ENCODE measurements around the gene ATF6B. TPM values are rescaled to one million over a fixed set of nuclear protein-coding genes. Genes with fewer than 3 reads are reported as not detected.
A peak's percentile ranks its signal among the peaks of the same experiment; 100 is the strongest.

ATF6B gene
- total and polyA plus RNA-seq, 2 of the 13 experiments (the other 11 are each of a cell fraction or from before 2014, with no cell fraction given), result 18.1 to 44.0 TPM

GRCh38 chr6:32174416-32174815 is 46.4 kb upstream of the ATF6B start (continued):
- TF ChIP-seq ZBTB14 (CRISPR knock-in tag; IDR thresholded peaks at IDR 0.05) (no peak), SOX5 (CRISPR knock-in tag; IDR thresholded peaks at IDR 0.05; ENCODE audit: borderline replicate concordance) (peak; percentile 83), ZMYM4 (CRISPR knock-in tag; IDR thresholded peaks at IDR 0.05) (peak; percentile 21; the same call in 1 of the 2 replicates), SMC3 (IDR thresholded peaks at IDR 0.05; ENCODE audit: low read length) (no peak), TEAD3 (CRISPR knock-in tag; optimal IDR thresholded peaks at IDR 0.05; ENCODE audit: borderline replicate concordance) (peak; percentile 13), SOX13 (IDR thresholded peaks at IDR 0.05) (no peak), SOX13 (CRISPR knock-in tag; conservative IDR thresholded peaks at IDR 0.05 in 1 of 2, IDR thresholded peaks at IDR 0.05 in 1 of 2) (peak in 1 of 2 experiments; percentile 77; a peak in 2 of 4 replicates), ZNF30 (CRISPR knock-in tag; IDR thresholded peaks at IDR 0.05) (no peak), RXRB (CRISPR knock-in tag; IDR thresholded peaks at IDR 0.05; ENCODE audit: borderline replicate concordance) (peak; percentile 33; the same call in 1 of the 2 replicates), RBAK (CRISPR knock-in tag; IDR thresholded peaks at IDR 0.05) (no peak)
- TF ChIP-seq, protein P1, sequence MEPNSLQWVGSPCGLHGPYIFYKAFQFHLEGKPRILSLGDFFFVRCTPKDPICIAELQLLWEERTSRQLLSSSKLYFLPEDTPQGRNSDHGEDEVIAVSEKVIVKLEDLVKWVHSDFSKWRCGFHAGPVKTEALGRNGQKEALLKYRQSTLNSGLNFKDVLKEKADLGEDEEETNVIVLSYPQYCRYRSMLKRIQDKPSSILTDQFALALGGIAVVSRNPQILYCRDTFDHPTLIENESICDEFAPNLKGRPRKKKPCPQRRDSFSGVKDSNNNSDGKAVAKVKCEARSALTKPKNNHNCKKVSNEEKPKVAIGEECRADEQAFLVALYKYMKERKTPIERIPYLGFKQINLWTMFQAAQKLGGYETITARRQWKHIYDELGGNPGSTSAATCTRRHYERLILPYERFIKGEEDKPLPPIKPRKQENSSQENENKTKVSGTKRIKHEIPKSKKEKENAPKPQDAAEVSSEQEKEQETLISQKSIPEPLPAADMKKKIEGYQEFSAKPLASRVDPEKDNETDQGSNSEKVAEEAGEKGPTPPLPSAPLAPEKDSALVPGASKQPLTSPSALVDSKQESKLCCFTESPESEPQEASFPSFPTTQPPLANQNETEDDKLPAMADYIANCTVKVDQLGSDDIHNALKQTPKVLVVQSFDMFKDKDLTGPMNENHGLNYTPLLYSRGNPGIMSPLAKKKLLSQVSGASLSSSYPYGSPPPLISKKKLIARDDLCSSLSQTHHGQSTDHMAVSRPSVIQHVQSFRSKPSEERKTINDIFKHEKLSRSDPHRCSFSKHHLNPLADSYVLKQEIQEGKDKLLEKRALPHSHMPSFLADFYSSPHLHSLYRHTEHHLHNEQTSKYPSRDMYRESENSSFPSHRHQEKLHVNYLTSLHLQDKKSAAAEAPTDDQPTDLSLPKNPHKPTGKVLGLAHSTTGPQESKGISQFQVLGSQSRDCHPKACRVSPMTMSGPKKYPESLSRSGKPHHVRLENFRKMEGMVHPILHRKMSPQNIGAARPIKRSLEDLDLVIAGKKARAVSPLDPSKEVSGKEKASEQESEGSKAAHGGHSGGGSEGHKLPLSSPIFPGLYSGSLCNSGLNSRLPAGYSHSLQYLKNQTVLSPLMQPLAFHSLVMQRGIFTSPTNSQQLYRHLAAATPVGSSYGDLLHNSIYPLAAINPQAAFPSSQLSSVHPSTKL (CRISPR knock-in tag; IDR thresholded peaks at IDR 0.05), result peak; percentile 50; the same call in 1 of the 2 replicates

Measured in HepG2 (cell line).